Astrocyte (in vitro differentiated cells and primary cell): ENCODE measurements around the gene KCND2. TPM values are rescaled to one million over a fixed set of nuclear protein-coding genes. Genes with fewer than 3 reads are reported as not detected.

Experiments
- DNase-seq: peaks from one replicate; pipeline ENCODE4 v3.0.0-alpha.2; 2010; ENCODE audit warnings: low read depth
- FAIRE-seq: peaks from 2 replicates; lab custom pipeline; 2011; peaks lifted over from hg19 to GRCh38; lab: Jason Lieb, UNC
- H2AFZ ChIP-seq: 2 replicates; pipeline ENCODE4 v1.6.0; 2012; ENCODE audit warnings: low read depth, low read length, inconsistent platforms
- H3K27ac ChIP-seq: 2 replicates; pipeline ENCODE4 v1.5.1; 2011; ENCODE audit warnings: low read depth, low read length, inconsistent platforms
- H3K27me3 ChIP-seq: 2 replicates; pipeline ENCODE4 v1.6.0; 2011; ENCODE audit warnings: low read length, inconsistent platforms; ENCODE audit not compliant: insufficient read depth
- H3K36me3 ChIP-seq: 2 replicates; pipeline ENCODE4 v1.5.1; 2011; ENCODE audit warnings: low read length, inconsistent platforms; ENCODE audit not compliant: insufficient read depth
- H3K4me1 ChIP-seq: 2 replicates; pipeline ENCODE4 v1.5.1; 2011; ENCODE audit warnings: low read length, inconsistent platforms; ENCODE audit not compliant: insufficient read depth
- H3K4me2 ChIP-seq: 2 replicates; pipeline ENCODE4 v1.6.0; 2012; ENCODE audit warnings: low read length, inconsistent platforms
- H3K4me3 ChIP-seq: 2 replicates; pipeline ENCODE4 v1.5.1; 2011; ENCODE audit warnings: low read depth, mild to moderate bottlenecking, low read length, inconsistent platforms; ENCODE audit not compliant: insufficient read depth
- H3K79me2 ChIP-seq: 2 replicates; pipeline ENCODE4 v1.6.0; 2012; ENCODE audit warnings: mild to moderate bottlenecking, low read length, inconsistent platforms; ENCODE audit not compliant: insufficient read depth
- H3K9ac ChIP-seq: 2 replicates; pipeline ENCODE4 v1.6.0; 2012; ENCODE audit warnings: mild to moderate bottlenecking, low read length, inconsistent platforms
- H3K9me3 ChIP-seq: 2 replicates; pipeline ENCODE4 v1.5.1; 2012; ENCODE audit warnings: low read depth, mild to moderate bottlenecking, low read length, inconsistent platforms; ENCODE audit not compliant: insufficient read depth
- H4K20me1 ChIP-seq: 2 replicates; pipeline ENCODE4 v1.6.0; 2012; ENCODE audit warnings: low read length, inconsistent platforms; ENCODE audit not compliant: insufficient read depth
- H3K27ac Mint-ChIP-seq: one replicate; pipeline ENCODE4 v1.8.0; 2021; ENCODE audit warnings: mild to moderate bottlenecking, mixed read lengths; ENCODE audit not compliant: unreplicated experiment
- H3K27me3 Mint-ChIP-seq: one replicate; pipeline ENCODE4 v1.8.0; 2021; ENCODE audit warnings: low read depth, mixed read lengths; ENCODE audit not compliant: unreplicated experiment
- H3K36me3 Mint-ChIP-seq: one replicate; pipeline ENCODE4 v1.8.0; 2021; ENCODE audit warnings: low read depth, mixed read lengths; ENCODE audit not compliant: unreplicated experiment
- H3K4me1 Mint-ChIP-seq: one replicate; pipeline ENCODE4 v1.8.0; 2021; ENCODE audit warnings: low read depth, mixed read lengths; ENCODE audit not compliant: unreplicated experiment
- H3K4me3 Mint-ChIP-seq: one replicate; pipeline ENCODE4 v1.8.0; 2021; ENCODE audit warnings: mild to moderate bottlenecking, moderate library complexity, mixed read lengths; ENCODE audit not compliant: unreplicated experiment
- H3K9me3 Mint-ChIP-seq: one replicate; pipeline ENCODE4 v1.8.0; 2021; ENCODE audit warnings: mild to moderate bottlenecking, mixed read lengths; ENCODE audit not compliant: unreplicated experiment
- CTCF ChIP-seq: IDR thresholded peaks from 2 replicates; pipeline ENCODE4 v1.5.1; 2011; ENCODE audit warnings: low read depth, mild to moderate bottlenecking, inconsistent platforms, low read length, moderate library complexity; ENCODE audit not compliant: insufficient read depth
- EZH2 ChIP-seq: IDR thresholded peaks from 2 replicates; pipeline ENCODE4 v1.6.1; 2012; ENCODE audit warnings: mild to moderate bottlenecking, low read length, inconsistent platforms; ENCODE audit not compliant: insufficient read depth
- total RNA-seq: library from RNA; stranded (reverse); gene quantifications from 2 replicates; pipeline ENCODE4 v1.2.1, GENCODE V29; 2021

Gene KCND2
- total RNA-seq, 1 donor from 2014 or later: 0.30 TPM

- Histone ChIP-seq H3K4me1 (peaks cover 10% of the 10 kb centered on the region), H3K9ac (no peak overlapping the region), H3K27me3 (no peaks in the 10 kb centered on the region), H3K27ac (no peak overlapping the region), H4K20me1 (no peaks in the 10 kb centered on the region), H3K9me3 (no peaks in the 10 kb centered on the region), H3K4me2 (no peak overlapping the region), H3K79me2 (no peaks in the 10 kb centered on the region), H3K36me3 (no peaks in the 10 kb centered on the region), H3K4me3 (no peak overlapping the region), H2AFZ (no peak overlapping the region)
- peaks cover 26% of the 10 kb centered on the region for H3K4me1 Mint-ChIP-seq
- H3K4me3 Mint-ChIP-seq: no peak overlapping the region
- H3K27me3 Mint-ChIP-seq: no peaks in the 10 kb centered on the region
- H3K36me3 Mint-ChIP-seq: no peaks in the 10 kb centered on the region
- no peak overlapping the region for H3K27ac Mint-ChIP-seq
- peaks cover 2% of the 10 kb centered on the region for H3K9me3 Mint-ChIP-seq
- TF ChIP-seq EZH2 (no peak), CTCF (no peak)
- DNase-seq (no peak), FAIRE-seq (no peak)
Observed at GRCh38 chr7:120588416-120588815, 315.4 kb downstream of the KCND2 start.

GRCh38 chr7:120588862-120589261 lies 315.9 kb downstream of the KCND2 start:
- H3K4me2 ChIP-seq: no peak overlapping the region
- TF ChIP-seq CTCF (no peak), EZH2 (no peak)
- DNase-seq: no peak

GRCh38 chr7:120600607-120601006 lies 327.6 kb downstream of the KCND2 start:
- Mint-ChIP-seq H3K27me3 (no peaks in the 10 kb centered on the region), H3K4me3 (no peak overlapping the region), H3K36me3 (no peaks in the 10 kb centered on the region), H3K9me3 (no peaks in the 10 kb centered on the region), H3K4me1 (no peaks in the 10 kb centered on the region), H3K27ac (no peak overlapping the region)
- Histone ChIP-seq H3K4me3 (no peak overlapping the region), H3K4me1 (no peaks in the 10 kb centered on the region), H3K79me2 (no peaks in the 10 kb centered on the region), H3K9me3 (no peaks in the 10 kb centered on the region), H2AFZ (no peak overlapping the region), H3K9ac (no peak overlapping the region), H4K20me1 (no peaks in the 10 kb centered on the region), H3K27ac (no peak overlapping the region), H3K36me3 (no peaks in the 10 kb centered on the region), H3K4me2 (no peak overlapping the region), H3K27me3 (no peaks in the 10 kb centered on the region)
- FAIRE-seq (no peak), DNase-seq (no peak)
- TF ChIP-seq CTCF: no peak
- TF ChIP-seq EZH2: no peak

More at GRCh38 chr7:120588862-120589261, 315.9 kb downstream of the KCND2 start:
- no peak overlapping the region for H3K27ac Mint-ChIP-seq
- Histone ChIP-seq H3K27me3 (no peaks in the 10 kb centered on the region), H3K9ac (no peak overlapping the region), H3K36me3 (no peaks in the 10 kb centered on the region), H2AFZ (no peak overlapping the region), H3K4me1 (peaks cover 6% of the 10 kb centered on the region), H3K79me2 (no peaks in the 10 kb centered on the region), H3K4me3 (no peak overlapping the region), H3K9me3 (no peaks in the 10 kb centered on the region), H4K20me1 (no peaks in the 10 kb centered on the region), H3K27ac (no peak overlapping the region)
- H3K9me3 Mint-ChIP-seq: peaks cover 2% of the 10 kb centered on the region
- H3K4me1 Mint-ChIP-seq: peaks cover 21% of the 10 kb centered on the region
- no peak overlapping the region for H3K4me3 Mint-ChIP-seq
- no peaks in the 10 kb centered on the region for H3K27me3 Mint-ChIP-seq
- no peak for FAIRE-seq
- H3K36me3 Mint-ChIP-seq: no peaks in the 10 kb centered on the region
